Measurements from ENCODE around the gene RSPH1.

RSPH1 gene

DNA sequence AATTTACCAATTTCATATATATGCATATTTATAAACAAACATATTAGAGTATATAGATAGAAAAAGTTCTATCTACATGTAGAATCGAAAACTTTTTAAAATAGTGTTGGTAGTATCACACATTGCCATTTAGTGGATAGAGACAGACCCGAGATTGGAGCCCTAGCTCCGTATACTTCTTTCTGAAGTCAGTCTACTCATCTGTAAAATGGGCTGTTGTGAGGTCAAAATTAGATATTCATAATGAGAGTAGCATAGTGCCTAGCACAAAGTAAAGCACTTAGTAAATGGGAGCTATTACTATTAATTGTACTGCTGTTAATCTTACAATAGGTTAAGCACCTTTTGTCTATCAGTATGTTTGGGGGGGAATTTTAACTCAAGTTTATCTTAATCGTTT lies 4.2 kb upstream of the RSPH1 start:
- Histone ChIP-seq H3K4me1 (ENCODE audit: insufficient read depth, low read length) (peaks cover 26% of the 10 kb centered on the region), H3K9me3 (ENCODE audit: insufficient read depth, low read length, severe bottlenecking) (no peaks in the 10 kb centered on the region), H3K27me3 (ENCODE audit: insufficient read depth, low read length, poor library complexity) (no peaks in the 10 kb centered on the region), H2AFZ (ENCODE audit: low read depth, low read length) (no peak overlapping the region), H3K79me2 (ENCODE audit: insufficient read depth, low read length) (no peaks in the 10 kb centered on the region), H3K4me3 (ENCODE audit: low read depth in 1 of 2, low read length in 2 of 2) (no peak overlapping the region), H3K27ac (ENCODE audit: low read length) (no peak overlapping the region), H4K20me1 (ENCODE audit: insufficient read depth, low read length) (no peaks in the 10 kb centered on the region), H3K4me2 (ENCODE audit: insufficient read depth, low read length) (no peak overlapping the region), H3K9ac (ENCODE audit: low read depth, low read length) (no peak overlapping the region), H3K36me3 (ENCODE audit: insufficient read depth, low read length) (no peaks in the 10 kb centered on the region)
- no peak for DNase-seq
- no peak for ATAC-seq (ENCODE audit: insufficient read depth, low read depth)
- TF ChIP-seq EZH2 (IDR thresholded peaks at IDR 0.05; ENCODE audit: borderline replicate concordance, low read depth, low read length, severe bottlenecking): no peak
- TF ChIP-seq, protein P1, sequence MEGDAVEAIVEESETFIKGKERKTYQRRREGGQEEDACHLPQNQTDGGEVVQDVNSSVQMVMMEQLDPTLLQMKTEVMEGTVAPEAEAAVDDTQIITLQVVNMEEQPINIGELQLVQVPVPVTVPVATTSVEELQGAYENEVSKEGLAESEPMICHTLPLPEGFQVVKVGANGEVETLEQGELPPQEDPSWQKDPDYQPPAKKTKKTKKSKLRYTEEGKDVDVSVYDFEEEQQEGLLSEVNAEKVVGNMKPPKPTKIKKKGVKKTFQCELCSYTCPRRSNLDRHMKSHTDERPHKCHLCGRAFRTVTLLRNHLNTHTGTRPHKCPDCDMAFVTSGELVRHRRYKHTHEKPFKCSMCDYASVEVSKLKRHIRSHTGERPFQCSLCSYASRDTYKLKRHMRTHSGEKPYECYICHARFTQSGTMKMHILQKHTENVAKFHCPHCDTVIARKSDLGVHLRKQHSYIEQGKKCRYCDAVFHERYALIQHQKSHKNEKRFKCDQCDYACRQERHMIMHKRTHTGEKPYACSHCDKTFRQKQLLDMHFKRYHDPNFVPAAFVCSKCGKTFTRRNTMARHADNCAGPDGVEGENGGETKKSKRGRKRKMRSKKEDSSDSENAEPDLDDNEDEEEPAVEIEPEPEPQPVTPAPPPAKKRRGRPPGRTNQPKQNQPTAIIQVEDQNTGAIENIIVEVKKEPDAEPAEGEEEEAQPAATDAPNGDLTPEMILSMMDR (IDR thresholded peaks at IDR 0.05; ENCODE audit: borderline replicate concordance, extremely low read depth, low read length, poor library complexity, severe bottlenecking): no peak

DNA sequence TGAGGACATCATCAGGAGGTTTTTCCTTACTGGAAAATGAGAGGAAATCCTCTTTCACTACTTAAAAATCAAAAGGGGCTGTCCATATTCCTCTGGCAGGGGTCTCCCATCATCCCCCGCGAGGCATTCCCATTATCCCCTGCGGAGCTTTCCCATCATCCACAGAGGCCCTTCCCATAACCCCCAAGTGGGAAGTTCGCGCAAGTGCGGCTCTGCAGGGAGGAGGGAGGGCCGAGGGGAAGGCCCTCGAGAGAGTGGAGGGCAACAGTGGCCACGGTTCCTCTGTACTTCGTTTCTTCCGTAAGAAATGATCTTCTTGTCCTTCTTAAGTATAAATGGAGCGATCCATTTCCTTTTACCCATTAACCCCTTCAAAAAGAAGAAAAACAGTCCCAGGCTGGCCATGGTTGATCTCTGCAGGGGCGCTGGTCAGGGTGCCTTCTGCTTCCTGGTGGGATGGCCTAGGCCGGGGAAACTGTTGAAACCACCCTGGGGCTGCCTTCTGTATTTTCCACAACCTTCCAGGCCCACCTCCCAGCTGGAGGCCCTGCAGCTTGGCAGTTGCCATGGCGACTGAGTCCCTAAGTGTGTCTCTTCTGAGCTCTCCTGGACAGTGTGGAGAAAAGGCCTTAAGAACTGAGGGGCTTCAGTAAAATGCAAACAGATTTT lies 3.6 kb upstream of the RSPH1 start:
- no peak overlapping the region for H2AFZ ChIP-seq (ENCODE audit: low read depth, low read length)
- ATAC-seq (ENCODE audit: insufficient read depth, low read depth) (no peak), DNase-seq (no peak)
- H3K4me1 ChIP-seq (ENCODE audit: insufficient read depth, low read length): peaks cover 26% of the 10 kb centered on the region
- H3K27me3 ChIP-seq (ENCODE audit: insufficient read depth, low read length, poor library complexity): no peaks in the 10 kb centered on the region
- no peaks in the 10 kb centered on the region for H3K36me3 ChIP-seq (ENCODE audit: insufficient read depth, low read length)
- no peak overlapping the region for H3K4me3 ChIP-seq (ENCODE audit: low read depth in 1 of 2, low read length in 2 of 2)
- H3K9ac ChIP-seq (ENCODE audit: low read depth, low read length): no peak overlapping the region
- TF ChIP-seq, protein P1 (IDR thresholded peaks at IDR 0.05; ENCODE audit: borderline replicate concordance, extremely low read depth, low read length, poor library complexity, severe bottlenecking): no peak
- no peak for TF ChIP-seq EZH2 (IDR thresholded peaks at IDR 0.05; ENCODE audit: borderline replicate concordance, low read depth, low read length, severe bottlenecking)
- no peaks in the 10 kb centered on the region for H4K20me1 ChIP-seq (ENCODE audit: insufficient read depth, low read length)
- no peaks in the 10 kb centered on the region for H3K9me3 ChIP-seq (ENCODE audit: insufficient read depth, low read length, severe bottlenecking)
- H3K27ac ChIP-seq (ENCODE audit: low read length): no peak overlapping the region
- H3K4me2 ChIP-seq (ENCODE audit: insufficient read depth, low read length): no peak overlapping the region
- no peaks in the 10 kb centered on the region for H3K79me2 ChIP-seq (ENCODE audit: insufficient read depth, low read length)

DNA sequence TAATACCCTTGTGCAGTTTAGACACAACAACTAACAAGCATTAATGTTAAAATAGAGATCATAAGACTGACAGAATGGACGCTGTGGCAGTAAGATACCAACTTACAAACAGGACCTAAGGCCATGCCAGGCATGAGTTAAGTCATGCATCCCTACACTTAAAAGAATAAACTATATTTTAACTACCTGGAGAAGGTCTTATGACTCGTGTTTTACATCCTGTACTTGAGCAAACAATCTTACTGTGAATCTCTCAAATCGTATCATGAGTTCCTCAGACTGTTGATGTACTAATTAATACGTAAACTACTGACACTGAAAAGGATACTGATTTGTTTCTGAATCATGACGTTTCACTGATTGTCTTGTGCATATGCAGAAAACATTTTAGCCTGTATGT lies 2.0 kb upstream of the RSPH1 start:
- DNase-seq: no peak
- Histone ChIP-seq H3K4me1 (ENCODE audit: insufficient read depth, low read length) (peaks cover 17% of the 10 kb centered on the region), H3K27me3 (ENCODE audit: insufficient read depth, low read length, poor library complexity) (no peaks in the 10 kb centered on the region), H3K27ac (ENCODE audit: low read length) (no peak overlapping the region), H3K36me3 (ENCODE audit: insufficient read depth, low read length) (no peaks in the 10 kb centered on the region), H3K9ac (ENCODE audit: low read depth, low read length) (no peak overlapping the region), H3K79me2 (ENCODE audit: insufficient read depth, low read length) (no peaks in the 10 kb centered on the region), H3K4me2 (ENCODE audit: insufficient read depth, low read length) (no peak overlapping the region), H2AFZ (ENCODE audit: low read depth, low read length) (no peak overlapping the region), H3K4me3 (ENCODE audit: low read depth in 1 of 2, low read length in 2 of 2) (no peak overlapping the region), H3K9me3 (ENCODE audit: insufficient read depth, low read length, severe bottlenecking) (no peaks in the 10 kb centered on the region), H4K20me1 (ENCODE audit: insufficient read depth, low read length) (no peaks in the 10 kb centered on the region)
- TF ChIP-seq EZH2 (IDR thresholded peaks at IDR 0.05; ENCODE audit: borderline replicate concordance, low read depth, low read length, severe bottlenecking): no peak
- TF ChIP-seq, protein P1 (IDR thresholded peaks at IDR 0.05; ENCODE audit: borderline replicate concordance, extremely low read depth, low read length, poor library complexity, severe bottlenecking): no peak
- ATAC-seq (ENCODE audit: insufficient read depth, low read depth): no peak
